ENCODE measurements around the gene PRKCZ.

Gene PRKCZ

DNA sequence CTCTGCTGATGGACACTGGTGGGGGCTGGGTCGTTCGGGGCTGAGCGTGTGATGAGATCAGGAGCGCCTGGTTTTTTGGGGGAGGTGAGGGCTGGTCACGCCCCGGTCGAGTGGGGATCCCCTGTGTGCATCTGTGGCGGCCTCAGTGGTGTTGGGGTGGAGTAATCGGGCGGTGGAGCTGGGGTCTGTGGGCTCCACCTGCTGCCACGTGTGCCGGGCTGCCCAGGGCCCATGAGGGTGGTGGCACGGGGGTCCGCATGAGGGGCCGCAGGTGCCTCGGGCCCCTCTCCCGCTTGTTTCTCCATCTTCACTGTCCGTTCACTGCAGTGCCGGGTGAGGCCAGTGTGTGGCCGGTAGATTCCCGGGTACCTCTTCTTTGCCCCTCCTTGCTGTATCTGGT lies 17.2 kb downstream of the PRKCZ start:
- DNase-seq (ENCODE audit: low read depth in 2 of 2): no peak

DNA sequence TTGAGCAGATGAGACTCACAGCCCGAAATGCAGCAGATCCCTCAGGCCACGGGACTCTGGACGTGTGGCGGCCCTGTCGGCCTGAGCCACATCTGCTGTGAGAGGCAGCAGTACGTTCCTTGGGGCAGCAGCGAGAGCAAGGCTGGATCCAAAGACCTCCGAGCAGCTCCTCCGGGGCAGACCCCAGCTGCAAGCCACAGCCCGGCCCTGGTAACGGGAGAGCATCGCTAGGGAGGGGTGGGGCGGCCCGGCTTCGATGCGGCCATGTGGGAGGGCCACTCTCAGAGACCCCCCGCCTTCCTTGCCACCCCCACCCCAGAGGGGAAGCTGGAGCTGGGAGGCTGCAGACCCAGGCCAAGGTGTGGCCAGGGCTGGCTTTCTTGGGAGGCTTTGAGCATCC lies 17.8 kb downstream of the PRKCZ start:
- no peak for DNase-seq (ENCODE audit: low read depth in 2 of 2)

DNA sequence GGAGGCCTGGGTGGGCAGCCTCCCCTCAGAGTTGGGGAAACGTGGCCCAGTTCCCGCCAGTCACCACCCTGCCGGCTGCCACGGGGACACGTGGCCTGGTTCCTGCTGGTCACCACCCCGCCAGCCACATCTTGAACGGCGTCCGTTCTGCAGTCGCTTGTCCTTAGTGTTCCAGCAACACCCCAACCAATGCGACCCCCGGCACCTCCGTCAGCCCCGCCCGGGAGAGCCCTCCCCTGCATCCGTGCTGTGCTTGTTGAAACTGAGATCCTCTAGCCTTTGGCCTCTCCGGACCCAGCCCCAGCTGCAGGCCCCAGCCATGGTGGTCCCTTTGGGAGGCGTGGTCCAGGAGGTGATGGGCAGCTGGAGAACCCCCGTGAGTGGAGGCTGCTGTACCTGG lies 18.7 kb downstream of the PRKCZ start:
- DNase-seq (ENCODE audit: low read depth in 2 of 2): no peak

DNA sequence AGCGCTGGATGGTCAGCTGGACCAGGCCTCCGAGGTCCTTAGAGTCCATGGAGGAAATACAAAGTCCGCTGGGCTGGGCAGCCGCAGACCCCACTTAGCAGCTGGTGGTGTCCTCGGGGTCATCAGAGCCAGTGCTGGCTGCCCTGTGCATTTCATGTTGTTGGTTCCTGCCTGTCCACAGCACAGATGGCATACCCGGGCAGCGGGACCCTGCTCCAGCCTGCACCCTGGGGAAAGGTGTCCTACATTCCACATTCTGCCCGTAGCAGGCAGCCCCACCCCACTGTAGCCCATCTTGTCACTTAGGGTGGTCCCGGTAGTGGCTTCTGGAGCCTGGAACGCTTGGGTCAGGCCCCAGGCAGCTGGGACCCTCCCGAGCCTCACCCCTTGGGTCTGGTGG lies 19.8 kb downstream of the PRKCZ start:
- DNase-seq (ENCODE audit: low read depth in 2 of 2): no peak

DNA sequence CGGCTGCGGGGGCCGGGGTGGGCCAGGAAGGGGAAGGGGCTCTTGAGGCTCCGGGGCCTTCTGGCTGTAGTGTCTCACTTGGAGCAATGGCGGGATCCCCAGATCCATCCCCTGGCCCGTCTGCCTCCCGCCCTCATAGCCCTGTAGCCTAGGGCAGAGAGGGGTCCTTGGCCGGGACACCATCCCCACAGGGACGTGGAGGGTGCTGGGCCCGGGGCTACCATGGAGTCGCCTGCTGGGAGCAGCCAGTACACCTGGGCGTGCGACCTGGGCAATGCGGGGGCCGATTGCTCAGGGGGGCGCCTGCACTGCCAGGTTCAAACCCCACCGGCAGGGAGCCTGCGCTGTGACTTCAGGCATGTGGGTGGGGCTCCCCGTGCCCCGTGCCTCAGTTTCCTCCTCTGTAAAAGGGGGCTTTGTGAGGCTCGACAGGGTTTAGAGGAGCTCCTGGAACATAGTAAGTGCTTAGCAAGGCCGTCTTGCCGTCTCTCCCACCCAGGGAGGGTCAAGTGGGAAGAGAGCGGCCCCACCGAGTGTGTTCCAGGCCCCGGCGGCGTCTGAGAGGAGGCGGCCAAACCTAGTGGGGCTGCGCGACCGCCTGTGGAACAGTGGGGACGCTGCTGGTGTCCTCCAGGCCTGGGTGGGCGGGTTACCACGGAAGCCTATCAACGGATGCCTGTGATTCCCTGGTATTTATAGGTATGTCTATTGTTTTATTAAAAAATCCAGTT lies 20.8 kb downstream of the PRKCZ start:
- no peak for DNase-seq (ENCODE audit: low read depth in 2 of 2)

DNA sequence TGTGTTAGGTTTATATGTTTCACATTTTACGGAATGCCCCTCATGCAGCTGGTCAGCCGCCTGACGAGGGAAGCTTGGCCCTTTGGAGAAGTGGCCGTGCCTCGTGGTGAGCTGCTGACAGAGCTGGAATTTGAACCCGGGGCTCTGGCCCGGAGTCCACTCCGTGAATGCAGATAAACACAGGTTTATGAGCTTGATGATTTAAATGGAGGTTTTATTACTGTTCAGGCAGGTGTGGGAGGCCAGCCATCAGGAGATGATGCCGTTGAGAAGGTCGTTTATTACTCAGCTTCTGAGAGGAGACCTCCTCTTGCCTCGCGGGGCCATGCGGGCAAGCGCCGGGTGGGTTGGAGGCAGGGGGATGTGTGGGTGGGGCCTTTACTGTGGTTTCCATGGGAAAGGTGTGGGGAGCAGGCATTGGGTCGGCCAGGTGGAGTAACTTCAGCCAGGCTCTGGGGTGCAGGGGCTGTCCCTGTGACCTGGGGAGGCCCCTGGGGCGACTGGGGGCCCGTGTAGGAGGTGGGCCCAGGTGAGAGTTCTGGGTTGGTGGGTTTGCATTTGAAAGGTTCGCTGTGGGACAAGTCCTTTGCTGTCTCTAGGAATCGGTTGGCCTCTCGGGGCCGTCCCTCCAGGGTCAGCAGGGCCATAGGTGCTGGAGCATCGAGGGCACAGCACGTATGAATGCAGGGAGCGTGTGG lies 22.0 kb downstream of the PRKCZ start:
- no peak for DNase-seq (ENCODE audit: low read depth in 2 of 2)

DNA sequence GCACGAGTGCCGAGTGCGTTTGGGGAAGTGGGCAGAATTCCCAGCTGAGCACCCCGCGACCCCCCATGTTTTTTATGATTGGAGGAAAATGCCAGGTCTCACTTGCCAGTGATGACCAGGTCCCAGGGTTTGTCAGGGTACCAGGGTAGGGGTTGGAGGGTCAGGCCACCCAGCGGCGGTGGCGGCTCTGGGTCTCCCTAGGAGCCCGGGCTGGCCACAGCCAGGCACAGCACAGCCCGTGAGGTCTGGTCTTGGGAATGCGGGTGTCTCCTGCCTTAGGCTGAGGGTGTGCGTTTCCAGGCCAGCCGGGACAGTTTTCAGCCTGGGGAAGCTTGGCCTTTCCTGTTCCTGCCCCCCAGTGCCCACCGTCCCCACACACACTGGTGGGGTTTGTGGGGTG lies 22.7 kb downstream of the PRKCZ start:
- no peak for DNase-seq (ENCODE audit: low read depth in 2 of 2)

DNA sequence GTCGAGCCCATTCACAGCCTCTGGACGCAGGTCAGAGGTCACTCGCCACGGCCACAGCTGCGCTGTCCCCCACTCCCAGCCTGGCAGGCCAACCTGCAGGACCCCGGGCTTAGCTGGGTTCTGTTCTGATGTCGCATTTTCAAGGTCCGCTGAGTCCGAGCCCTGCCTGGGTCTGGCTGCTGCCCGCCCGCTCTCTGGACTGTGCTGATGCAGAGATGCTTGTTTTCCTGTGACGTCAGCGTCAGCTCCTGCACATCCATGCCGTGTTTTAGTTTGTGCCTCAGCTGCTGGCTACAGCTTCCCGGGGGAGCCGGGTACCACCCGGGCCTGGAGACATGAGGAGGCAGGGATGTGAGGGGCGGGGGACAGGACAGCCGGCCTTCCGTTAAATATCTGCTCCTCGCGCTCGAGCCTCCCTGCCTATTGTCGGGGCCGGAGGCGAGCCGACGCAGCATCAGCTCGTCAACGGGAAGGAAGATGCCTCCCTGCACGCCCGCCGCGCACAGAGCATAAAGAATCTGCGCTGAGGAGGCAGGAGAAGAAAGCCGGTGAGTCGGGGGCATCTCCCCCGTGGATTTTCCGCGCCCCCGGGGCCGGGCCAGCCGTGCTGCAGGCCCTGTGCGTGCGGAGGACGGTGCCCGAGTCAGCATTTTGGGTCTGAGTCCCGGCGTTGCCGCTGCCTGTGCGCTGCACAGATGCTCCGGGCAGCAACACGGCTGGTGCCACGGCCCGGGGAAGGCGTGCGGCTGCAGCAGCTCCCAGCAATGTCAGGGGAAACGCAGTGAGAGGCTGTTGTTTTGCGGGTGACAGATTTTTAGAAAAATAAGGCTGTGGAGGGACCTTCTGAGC lies 23.4 kb downstream of the PRKCZ start:
- DNase-seq (ENCODE audit: low read depth in 2 of 2): no peak

DNA sequence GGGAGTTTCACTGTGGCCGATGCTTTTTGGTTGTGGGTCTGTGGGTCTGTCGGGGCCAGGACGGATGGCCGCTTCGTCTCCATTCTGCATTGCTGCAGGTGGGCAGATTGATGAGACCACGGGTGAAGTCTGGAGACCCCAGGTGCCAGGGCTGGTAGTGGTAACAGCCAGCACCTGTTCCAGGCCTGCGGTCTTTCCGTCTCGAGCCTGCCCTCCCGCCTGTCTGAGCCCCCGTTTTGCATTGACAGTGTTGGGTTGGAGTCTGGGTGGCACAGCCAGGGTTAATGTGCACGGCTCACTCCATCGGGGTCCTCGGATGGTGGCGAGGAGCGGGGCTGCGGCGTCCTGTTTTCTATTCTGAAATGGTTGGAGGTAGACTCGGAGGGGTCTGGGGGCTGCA lies 24.2 kb downstream of the PRKCZ start:
- DNase-seq (ENCODE audit: low read depth in 2 of 2): no peak

DNA sequence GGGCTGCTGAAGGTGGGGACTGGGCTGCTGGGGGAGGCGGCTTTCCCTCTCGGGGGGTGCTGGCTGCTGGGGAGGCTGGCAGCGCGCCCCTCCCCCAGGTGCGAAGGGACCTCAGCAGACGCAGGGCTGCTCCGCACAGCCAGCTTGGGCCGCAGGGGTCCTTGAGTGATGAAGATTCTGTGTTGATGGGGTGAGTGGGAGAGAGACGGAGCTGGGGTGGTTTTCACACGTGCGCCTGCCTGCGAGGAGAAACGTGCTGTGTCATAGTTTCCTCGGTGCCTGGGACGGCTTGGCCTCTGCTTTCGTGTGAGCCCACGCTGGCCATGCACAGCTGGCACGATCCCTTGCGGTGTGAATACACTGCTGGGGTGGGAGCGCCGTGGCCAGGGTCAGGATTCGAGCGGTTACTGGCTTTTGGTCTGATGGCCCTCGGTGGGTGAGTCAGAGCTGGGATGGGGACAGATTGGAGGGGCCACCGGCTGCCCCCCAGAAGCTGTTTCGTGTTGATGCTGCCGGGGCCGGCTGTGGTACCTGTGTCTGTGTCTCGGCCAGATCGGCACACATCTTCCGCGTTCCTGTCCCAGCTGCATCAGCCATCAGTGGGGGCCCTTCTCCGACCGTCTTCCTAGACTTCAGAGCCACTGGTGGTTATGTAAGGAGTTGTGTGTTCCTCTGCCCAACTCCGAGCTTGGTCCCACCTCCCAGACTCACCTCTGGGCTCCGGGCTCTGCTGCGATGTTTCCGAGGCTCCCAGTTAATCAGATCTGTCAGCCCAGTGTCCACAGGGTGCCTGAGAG lies 24.9 kb downstream of the PRKCZ start:
- no peak for DNase-seq (ENCODE audit: low read depth in 2 of 2)

DNA sequence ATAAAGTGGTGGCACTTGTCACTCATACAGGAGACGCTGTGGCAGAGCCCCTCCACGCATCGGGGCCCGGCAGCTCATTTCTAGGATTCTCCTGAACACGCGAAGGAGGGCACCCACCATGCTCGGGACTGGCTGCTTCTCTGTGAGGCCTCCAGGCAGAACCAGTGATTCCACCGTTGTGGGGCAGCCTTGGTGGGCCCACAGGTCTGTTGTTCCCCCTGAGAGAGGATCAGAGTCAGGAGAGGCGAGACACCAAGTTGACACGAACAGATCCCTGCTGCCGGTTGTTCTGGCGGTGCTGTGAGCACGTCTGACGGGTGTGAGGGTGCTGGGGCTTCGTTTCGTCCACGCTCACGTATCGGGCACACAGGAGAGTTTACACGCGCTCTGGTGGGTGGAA lies 26.6 kb downstream of the PRKCZ start:
- DNase-seq (ENCODE audit: low read depth in 2 of 2): no peak

DNA sequence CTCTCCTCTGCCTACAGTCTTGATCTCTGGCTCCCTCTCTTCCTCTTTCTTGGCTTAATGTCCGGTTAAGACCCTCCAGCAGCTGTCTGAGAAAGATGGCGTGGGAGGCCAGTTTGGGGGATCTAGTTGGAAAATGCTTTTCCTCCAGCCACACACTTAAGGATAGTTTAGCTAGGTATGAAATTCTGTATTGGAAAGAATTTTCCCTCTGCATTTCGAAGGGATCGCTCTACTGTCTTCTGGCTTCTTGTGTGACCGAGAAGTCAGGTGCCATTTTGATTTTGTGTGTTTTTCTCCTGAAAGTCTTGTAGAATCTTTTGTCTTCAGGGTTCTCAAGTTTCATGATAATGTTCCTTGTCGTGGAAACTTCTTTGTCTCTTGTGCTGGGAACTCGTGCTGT lies 28.0 kb downstream of the PRKCZ start:
- DNase-seq (ENCODE audit: low read depth in 2 of 2): no peak

DNA sequence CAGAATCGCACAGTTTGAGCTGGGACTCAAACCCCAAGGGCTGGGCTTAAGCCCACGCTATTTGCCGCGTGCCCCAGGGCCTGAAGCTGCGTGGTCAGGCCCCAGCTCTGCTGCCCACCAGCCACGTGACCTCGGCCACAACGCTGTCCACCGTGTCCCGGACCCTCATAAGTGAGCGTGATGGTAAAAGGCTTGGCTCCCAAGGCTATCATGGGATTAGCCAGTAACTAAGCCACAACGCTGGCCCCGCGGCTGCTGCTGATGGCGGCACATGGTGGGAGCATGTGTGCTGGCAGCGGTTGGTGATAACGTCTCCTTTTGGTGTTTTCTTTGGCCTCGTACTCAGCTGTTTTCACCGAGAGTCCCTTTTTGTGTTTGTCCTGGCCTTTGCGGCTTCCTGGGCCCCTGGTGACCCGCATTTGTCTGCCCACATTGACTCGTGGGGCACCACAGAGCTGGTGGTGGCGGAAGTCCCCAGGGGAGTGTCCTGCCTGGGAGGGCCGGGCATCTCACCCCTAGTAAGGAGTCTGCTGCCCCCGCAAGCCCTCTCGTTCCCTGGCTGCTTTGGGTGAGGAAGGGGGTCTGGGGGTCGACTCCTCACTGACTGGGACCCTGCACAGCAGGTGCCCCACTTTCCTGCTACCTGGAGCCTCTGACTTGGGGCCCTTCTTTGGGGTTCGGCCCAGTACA lies 29.3 kb downstream of the PRKCZ start:
- DNase-seq (ENCODE audit: low read depth in 2 of 2): no peak

DNA sequence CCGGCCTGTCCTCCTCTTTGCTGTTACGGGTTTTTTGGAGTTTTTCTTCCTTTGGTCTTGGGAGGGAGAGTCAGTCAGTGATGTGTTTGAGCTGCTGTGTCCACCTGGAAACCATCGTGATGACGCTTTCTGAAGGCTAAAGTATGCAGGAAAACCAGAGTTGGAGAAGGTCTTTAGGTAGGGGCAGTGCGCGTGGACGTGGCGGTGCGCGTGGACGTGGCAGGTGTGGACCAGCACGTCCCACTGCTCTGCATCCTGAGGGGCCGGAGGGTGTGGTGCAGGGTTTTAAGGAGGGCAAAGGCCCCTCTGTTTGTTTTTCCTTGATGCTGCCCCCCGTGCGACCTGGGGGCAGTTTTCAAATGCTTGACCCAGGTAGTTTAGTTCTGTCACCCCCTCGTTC lies 29.9 kb downstream of the PRKCZ start:
- no peak for DNase-seq (ENCODE audit: low read depth in 2 of 2)

DNA sequence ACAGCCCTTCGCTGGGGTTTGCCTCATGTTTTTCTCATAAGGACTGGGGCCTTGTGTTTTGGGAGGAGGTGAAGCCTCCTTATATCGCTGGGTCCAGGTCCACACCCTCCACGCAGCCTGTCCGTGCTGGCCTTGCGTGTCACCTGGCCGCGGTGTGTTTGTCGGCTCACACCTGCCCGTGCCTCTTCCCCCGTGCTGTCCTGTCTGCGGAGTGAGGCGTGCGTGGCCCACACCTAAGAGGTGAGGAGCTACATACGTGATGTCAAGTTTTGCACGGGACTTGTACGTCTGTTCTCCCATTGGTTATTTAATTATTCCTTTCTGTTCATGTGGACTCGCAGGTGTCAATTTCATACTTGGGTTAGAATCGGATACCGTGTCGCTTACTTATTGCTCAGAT lies 30.7 kb downstream of the PRKCZ start:
- no peak for DNase-seq (ENCODE audit: low read depth in 2 of 2)

DNA sequence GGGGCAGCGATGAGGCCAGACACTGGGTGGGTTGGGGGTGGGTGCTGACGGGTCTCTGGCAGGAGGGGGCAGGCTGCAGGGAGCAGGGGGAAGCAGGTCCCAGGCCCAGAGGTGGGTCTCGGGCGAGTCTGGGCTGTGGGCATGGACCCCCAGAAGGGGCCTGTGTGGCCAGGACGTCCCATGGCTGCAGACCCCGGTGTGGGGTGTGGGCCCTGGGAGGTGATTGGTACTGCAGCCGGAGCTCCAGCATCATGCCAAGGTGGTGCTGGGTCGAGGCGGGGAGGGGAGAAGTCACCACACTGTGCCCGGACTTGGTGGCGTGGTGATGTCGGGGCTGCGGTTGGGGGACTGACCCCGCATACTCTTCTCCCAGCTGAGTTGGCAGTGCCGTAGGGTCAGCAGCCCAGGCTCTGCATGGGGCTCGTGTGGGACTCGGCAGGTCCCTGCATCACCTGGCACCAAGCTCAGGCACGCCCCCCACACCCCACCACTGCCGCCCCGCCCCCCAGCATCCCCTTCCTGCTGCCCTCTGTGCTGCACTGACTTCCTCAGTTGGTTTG lies 31.2 kb downstream of the PRKCZ start:
- no peak for DNase-seq (ENCODE audit: low read depth in 2 of 2)

DNA sequence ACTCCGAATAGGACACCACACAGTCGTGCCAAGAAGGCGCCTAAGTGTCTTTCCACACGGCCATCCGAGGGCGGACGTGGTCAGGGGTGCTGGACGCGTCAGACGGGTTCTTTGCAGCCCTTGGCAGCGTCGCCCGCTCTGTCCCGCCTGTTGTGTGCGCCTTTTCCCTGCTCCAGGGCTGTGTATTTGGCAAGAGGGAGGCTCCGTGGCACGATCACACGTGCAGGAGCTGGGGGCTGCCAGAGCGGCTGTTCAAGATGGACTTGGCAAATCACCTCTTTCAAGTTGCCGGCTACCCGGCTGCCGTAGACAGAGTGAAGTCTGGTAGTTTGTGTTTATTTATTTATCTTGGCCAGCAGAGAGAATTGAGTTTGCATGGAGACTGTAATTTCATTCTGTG lies 31.9 kb downstream of the PRKCZ start:
- DNase-seq (ENCODE audit: low read depth in 2 of 2): no peak

DNA sequence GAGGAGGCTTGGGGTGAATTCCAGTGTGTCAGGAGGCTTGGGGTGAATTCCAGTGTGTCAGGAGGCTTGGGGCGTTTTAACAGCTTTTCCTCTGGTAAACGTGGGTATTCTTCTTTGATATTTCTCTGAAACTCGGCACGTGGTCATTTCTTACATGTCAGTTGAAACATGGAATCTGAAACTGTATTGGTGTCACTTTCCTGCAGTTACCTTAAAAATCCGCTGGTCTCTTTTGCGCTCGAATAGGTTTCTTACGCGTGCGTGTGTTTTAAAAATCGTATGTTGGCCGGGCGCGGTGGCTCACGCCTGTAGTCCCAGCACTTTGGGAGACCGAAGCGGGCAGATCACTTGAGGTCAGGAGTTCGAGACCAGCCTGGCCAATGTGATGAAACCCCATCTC lies 33.5 kb downstream of the PRKCZ start:
- DNase-seq (ENCODE audit: low read depth in 2 of 2): no peak

DNA sequence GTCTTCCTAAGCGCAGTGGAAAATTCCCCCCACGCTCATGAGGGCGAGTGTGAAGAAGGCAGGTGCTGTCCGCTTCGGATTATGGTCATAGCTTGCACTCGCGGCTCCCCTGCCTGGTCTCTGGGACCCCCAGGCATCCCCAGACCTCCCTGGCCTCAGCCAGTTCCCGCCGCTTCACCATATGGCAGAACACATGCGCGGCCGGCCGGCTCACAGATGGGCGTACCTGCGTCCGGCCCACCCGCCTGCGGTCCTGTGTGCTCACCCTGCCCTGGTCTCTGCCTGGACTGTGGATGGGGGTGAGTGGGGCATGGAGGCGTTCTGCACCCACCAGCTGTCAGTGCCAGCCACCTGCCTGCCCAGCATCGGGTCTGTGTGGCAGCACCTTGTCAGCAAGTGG lies 34.1 kb downstream of the PRKCZ start:
- DNase-seq (ENCODE audit: low read depth in 2 of 2): no peak

DNA sequence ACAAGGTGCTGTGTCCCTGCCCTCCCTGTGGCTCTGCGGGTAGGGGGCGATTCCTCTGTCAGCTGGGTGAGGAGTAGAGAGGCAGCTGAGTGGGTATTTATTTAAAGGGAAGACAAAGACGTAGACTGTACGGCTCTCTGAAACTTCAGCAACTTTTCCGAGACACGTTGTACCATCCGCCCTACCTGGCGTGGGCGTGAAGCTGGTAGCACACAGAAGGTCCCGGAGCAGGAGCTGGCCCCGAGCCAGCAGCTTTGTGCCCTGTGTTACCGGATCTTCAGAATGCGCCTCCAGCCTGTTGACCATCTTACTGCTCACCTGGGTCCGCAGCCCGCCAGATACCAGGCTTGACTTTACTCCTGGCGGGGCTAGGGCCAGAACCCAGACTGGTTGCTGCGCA lies 34.9 kb downstream of the PRKCZ start:
- no peak for DNase-seq (ENCODE audit: low read depth in 2 of 2)

DNA sequence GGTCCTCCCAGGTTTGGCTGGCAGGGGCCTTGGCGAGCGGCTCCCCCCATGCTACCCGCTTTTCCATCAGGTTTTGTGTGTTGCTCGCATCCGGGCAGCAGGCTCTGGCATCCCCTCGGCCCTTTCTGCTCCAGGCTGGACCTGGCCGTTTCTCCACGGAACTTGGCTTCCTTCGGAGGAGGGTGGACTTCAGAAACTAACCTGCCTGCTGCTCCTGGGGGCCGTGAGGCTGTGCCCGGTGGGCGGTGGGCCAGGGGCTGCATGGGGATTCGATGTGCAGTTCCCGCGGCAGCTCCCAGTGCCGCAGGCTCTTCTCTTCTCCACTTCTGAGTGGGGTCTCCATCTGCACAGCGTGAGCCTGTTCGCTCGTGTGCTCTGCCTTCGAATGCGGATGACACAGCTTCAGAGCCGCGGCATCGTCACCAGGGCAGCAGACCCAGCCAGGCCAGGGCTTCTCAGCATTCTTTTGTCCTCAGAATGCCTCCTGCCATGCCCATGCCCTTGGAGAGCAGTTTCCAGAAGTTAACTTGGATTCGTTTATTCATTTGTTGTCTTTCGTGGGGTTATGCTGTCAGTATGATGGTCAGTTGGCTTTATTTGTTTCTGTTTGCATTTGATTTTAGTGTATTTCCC lies 36.4 kb downstream of the PRKCZ start:
- no peak for DNase-seq (ENCODE audit: low read depth in 2 of 2)

All from stimulated activated CD4-positive, alpha-beta T cell treated with anti-CD3 and anti-CD28 coated beads, Interleukin-12 subunit alpha, Interleukin-12 subunit beta, amount 100 ng/mL, for 24 hours (primary cell).